Measurements from ENCODE around the gene TMEM271.

TMEM271 gene

GRCh38 chr4:578451-579443 is 2.7 kb upstream of the TMEM271 start:
- H3K9me3 ChIP-seq (ENCODE audit: control insufficient read depth in 5 of 5, low read length in 5 of 5): peaks cover 2 to 8% (median 3%) of the 10 kb centered on the region in 5 donors
- no peak overlapping the region for H3K9ac ChIP-seq (ENCODE audit: low read length in 5 of 5)
- H3K4me3 ChIP-seq (ENCODE audit: low read depth in 1 of 5, low read length in 5 of 5): no peak overlapping the region
- peaks cover 0 to 4% (median 0%) of the 10 kb centered on the region in 5 donors for H3K4me1 ChIP-seq (ENCODE audit: control insufficient read depth in 5 of 5, insufficient read depth in 5 of 5, low read length in 5 of 5)
- peaks cover 39 to 47% (median 41%) of the 10 kb centered on the region in 5 donors for H3K27me3 ChIP-seq (ENCODE audit: control insufficient read depth in 5 of 5, insufficient read depth in 4 of 5, low read length in 5 of 5)
- no peak overlapping the region for H3K27ac ChIP-seq (ENCODE audit: low read depth, low read length)
- no peaks in the 10 kb centered on the region for H3K36me3 ChIP-seq (ENCODE audit: control insufficient read depth in 5 of 5, insufficient read depth in 5 of 5, low read length in 5 of 5)

DNA sequence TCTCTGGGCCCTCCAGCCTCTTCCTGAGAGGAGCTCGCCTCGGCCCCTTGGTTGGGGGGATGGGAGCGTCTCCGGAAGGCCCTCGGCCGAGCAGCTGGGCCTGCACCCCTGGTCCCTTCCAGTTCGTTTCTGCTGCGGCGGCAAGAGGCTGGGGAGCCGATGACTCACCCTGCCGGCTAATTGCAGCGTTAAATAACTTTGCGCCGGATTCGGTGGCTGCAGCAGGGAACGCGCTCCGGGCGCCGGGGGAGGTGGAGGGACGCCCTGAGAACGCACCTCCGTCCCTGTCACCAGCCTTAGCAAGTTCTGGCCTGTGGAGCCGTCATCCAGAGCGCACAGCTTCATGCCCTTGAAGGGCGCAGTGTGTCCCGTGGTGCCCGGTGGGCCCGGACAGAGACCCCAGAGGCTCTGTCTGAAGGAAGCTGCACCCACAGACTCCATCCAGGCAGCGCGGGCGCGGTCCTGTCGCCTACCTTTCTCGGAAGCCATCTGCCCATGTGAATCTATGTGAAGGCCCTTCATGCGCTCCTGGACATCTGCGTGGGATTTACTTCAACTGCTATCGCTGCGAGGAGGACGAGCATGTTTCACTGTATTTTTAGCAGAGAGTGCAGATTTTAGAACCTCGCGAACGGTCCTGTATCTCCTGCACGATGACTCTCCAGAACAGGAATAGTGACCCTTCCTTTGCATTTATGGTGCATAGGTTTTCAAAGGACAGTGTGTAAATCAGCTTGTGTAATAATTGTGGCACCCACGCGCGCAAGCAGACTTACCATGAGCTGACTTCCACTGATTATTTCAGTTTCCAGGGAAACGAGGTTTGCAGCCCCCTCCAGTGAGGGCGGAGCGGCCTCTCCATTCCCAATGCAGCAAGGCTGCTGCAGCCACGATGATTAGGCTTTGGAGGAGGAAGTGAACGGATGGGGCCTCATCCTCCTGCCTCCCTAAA is 1.7 kb upstream of the TMEM271 start:
- no peaks in the 10 kb centered on the region for H3K36me3 ChIP-seq (ENCODE audit: control insufficient read depth in 5 of 5, insufficient read depth in 5 of 5, low read length in 5 of 5)
- peaks cover 0 to 6% (median 2%) of the 10 kb centered on the region in 5 donors for H3K9me3 ChIP-seq (ENCODE audit: control insufficient read depth in 5 of 5, low read length in 5 of 5)
- no peak overlapping the region for H3K9ac ChIP-seq (ENCODE audit: low read length in 5 of 5)
- H3K4me3 ChIP-seq (ENCODE audit: low read depth in 1 of 5, low read length in 5 of 5): no peak overlapping the region
- peaks cover 46 to 56% (median 50%) of the 10 kb centered on the region in 5 donors for H3K27me3 ChIP-seq (ENCODE audit: control insufficient read depth in 5 of 5, insufficient read depth in 4 of 5, low read length in 5 of 5)
- H3K27ac ChIP-seq (ENCODE audit: low read depth, low read length): no peak overlapping the region
- H3K4me1 ChIP-seq (ENCODE audit: control insufficient read depth in 5 of 5, insufficient read depth in 5 of 5, low read length in 5 of 5): peaks cover 0 to 4% (median 0%) of the 10 kb centered on the region in 5 donors

DNA sequence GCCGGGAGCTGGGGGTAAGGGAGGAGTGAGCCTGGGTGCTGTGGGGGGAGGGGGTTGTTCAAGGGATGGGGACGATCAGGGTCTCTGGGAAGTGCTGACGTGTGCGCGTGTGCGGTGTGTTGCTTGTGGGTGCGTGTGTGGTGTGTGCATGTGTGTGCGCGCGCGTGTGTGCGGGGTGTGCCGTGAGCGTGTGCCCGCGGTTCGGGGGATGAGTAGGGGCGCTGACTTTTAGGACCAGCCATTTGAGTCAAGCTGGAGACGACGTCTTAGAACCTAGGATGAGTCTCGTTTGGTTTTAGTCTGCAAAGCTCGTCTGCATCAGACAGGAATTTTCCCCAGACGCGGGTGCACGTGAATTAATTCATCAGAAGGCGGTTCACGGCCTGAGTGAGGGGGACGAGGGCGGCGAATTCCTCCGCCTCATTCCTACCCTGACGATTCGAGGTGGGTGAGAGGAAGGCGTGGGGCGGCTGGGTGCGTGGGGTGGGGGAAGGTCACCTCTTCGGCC is 950 bp upstream of the TMEM271 start:
- Histone ChIP-seq H3K9ac (ENCODE audit: low read length in 5 of 5) (no peak overlapping the region), H3K27me3 (ENCODE audit: control insufficient read depth in 5 of 5, insufficient read depth in 4 of 5, low read length in 5 of 5) (peaks cover 46 to 62% (median 56%) of the 10 kb centered on the region in 5 donors), H3K27ac (ENCODE audit: low read depth, low read length) (no peak overlapping the region), H3K4me1 (ENCODE audit: control insufficient read depth in 5 of 5, insufficient read depth in 5 of 5, low read length in 5 of 5) (peaks cover 0 to 4% (median 0%) of the 10 kb centered on the region in 5 donors), H3K36me3 (ENCODE audit: control insufficient read depth in 5 of 5, insufficient read depth in 5 of 5, low read length in 5 of 5) (no peaks in the 10 kb centered on the region), H3K9me3 (ENCODE audit: control insufficient read depth in 5 of 5, low read length in 5 of 5) (peaks cover 0 to 8% (median 2%) of the 10 kb centered on the region in 5 donors), H3K4me3 (ENCODE audit: low read depth in 1 of 5, low read length in 5 of 5) (no peak overlapping the region)

DNA sequence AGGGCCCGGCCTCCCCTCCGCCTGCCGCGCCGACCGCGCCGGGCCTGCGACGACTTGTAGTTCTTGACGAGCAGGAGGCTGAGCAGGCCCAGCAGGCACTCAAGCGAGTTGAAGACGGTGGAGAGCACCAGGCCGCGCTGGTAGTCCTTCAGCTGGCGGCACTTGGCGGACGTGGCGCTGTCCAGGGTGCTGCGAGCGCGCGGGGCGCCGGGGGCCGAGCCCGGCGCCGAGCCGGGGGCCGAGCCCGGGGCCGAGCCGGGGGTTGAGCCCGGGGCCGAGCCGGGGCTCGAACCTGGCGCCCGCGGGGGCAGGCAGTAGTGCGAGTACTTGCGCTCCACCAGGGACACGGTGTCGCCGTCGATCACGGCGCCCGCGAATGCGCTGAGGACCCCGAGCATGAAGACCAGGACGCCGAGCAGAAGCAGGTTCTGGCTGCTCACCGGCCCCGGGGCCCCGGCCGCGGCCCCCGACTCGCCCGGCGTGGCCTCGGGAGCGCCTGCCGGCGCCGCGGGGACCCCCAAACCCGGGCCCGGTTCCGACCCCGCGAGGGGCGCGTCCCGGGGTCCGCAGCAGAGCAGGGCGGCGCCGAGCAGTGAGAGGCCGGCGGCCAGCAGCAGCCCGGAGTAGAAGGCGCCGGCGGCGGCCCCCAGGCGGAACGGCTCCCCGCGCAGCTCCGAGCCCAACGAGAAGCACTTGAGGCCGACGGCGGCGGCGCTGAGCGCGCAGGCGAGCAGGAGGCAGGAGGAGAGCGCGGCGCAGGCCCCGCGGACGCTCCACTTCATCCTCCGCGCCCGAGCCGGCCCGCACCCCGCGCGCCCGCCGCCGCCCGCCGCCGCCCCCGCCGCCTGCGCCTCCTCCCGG is 584 bp downstream of the TMEM271 start:
- H3K27ac ChIP-seq (ENCODE audit: low read depth, low read length): no peak overlapping the region
- H3K27me3 ChIP-seq (ENCODE audit: control insufficient read depth in 5 of 5, insufficient read depth in 4 of 5, low read length in 5 of 5): peaks cover 41 to 64% (median 59%) of the 10 kb centered on the region in 5 donors
- H3K36me3 ChIP-seq (ENCODE audit: control insufficient read depth in 5 of 5, insufficient read depth in 5 of 5, low read length in 5 of 5): no peaks in the 10 kb centered on the region
- H3K4me3 ChIP-seq (ENCODE audit: low read depth in 1 of 5, low read length in 5 of 5): no peak overlapping the region
- H3K9ac ChIP-seq (ENCODE audit: low read length in 5 of 5): no peak overlapping the region
- peaks cover 0 to 4% (median 0%) of the 10 kb centered on the region in 5 donors for H3K4me1 ChIP-seq (ENCODE audit: control insufficient read depth in 5 of 5, insufficient read depth in 5 of 5, low read length in 5 of 5)
- peaks cover 0 to 5% (median 0%) of the 10 kb centered on the region in 5 donors for H3K9me3 ChIP-seq (ENCODE audit: control insufficient read depth in 5 of 5, low read length in 5 of 5)

- Histone ChIP-seq H3K27ac (ENCODE audit: low read depth, low read length) (no peak overlapping the region), H3K4me3 (ENCODE audit: low read depth in 1 of 5, low read length in 5 of 5) (no peak overlapping the region), H3K27me3 (ENCODE audit: control insufficient read depth in 5 of 5, insufficient read depth in 4 of 5, low read length in 5 of 5) (peaks cover 38 to 65% (median 61%) of the 10 kb centered on the region in 5 donors), H3K36me3 (ENCODE audit: control insufficient read depth in 5 of 5, insufficient read depth in 5 of 5, low read length in 5 of 5) (no peaks in the 10 kb centered on the region), H3K9me3 (ENCODE audit: control insufficient read depth in 5 of 5, low read length in 5 of 5) (peaks cover 0 to 5% (median 0%) of the 10 kb centered on the region in 5 donors), H3K9ac (ENCODE audit: low read length in 5 of 5) (no peak overlapping the region), H3K4me1 (ENCODE audit: control insufficient read depth in 5 of 5, insufficient read depth in 5 of 5, low read length in 5 of 5) (peaks cover 0 to 4% (median 0%) of the 10 kb centered on the region in 5 donors)
Measured at GRCh38 chr4:574346-575161, 1.5 kb downstream of the TMEM271 start.

DNA sequence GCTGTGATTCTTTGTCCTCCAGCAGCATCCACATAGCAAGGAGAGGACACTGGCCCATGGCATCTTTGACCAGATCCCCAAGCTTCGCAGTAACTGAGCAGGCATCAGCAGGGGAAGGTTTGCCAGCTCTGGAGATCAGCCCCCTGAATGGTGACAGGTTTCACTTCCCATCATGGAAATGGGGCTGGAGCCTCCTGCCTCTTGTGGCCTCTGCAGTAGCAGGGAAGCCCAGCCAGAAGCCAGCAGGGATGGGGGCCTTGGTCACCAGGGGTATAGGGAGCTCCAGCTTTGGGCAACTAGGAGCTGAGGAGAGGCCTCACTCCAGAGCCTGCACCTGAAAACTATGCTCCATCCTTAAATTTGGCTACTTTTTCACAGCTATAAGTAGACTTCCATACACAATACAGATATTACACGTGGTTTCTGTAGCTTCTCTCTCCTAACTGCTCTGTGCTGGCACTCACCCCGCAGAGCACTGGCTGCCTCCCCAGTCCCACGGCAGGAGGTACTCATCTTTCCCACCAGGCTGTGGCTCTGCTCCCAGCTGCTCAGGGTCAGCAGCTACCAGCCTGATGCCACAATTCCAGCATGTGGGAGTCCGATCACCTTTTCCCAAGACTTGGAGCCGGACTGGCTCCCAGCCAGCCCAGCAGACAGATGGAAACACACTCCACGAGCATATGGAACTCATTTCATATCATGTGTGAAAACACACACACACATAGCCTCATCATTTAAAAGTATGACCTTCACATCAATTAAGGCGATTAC is 2.8 kb downstream of the TMEM271 start:
- Histone ChIP-seq H3K27ac (ENCODE audit: low read depth, low read length) (no peak overlapping the region), H3K4me1 (ENCODE audit: control insufficient read depth in 5 of 5, insufficient read depth in 5 of 5, low read length in 5 of 5) (peaks cover 0 to 4% (median 0%) of the 10 kb centered on the region in 5 donors), H3K4me3 (ENCODE audit: low read depth in 1 of 5, low read length in 5 of 5) (no peak overlapping the region), H3K9me3 (ENCODE audit: control insufficient read depth in 5 of 5, low read length in 5 of 5) (peaks cover 0 to 5% (median 0%) of the 10 kb centered on the region in 5 donors), H3K9ac (ENCODE audit: low read length in 5 of 5) (no peak overlapping the region), H3K36me3 (ENCODE audit: control insufficient read depth in 5 of 5, insufficient read depth in 5 of 5, low read length in 5 of 5) (no peaks in the 10 kb centered on the region), H3K27me3 (ENCODE audit: control insufficient read depth in 5 of 5, insufficient read depth in 4 of 5, low read length in 5 of 5) (peaks cover 28 to 56% (median 51%) of the 10 kb centered on the region in 5 donors)

- Histone ChIP-seq H3K9me3 (ENCODE audit: control insufficient read depth in 5 of 5, low read length in 5 of 5) (peaks cover 0 to 5% (median 0%) of the 10 kb centered on the region in 5 donors), H3K27me3 (ENCODE audit: control insufficient read depth in 5 of 5, insufficient read depth in 4 of 5, low read length in 5 of 5) (peaks cover 22 to 51% (median 47%) of the 10 kb centered on the region in 5 donors), H3K27ac (ENCODE audit: low read depth, low read length) (no peak overlapping the region), H3K9ac (ENCODE audit: low read length in 5 of 5) (no peak overlapping the region), H3K4me1 (ENCODE audit: control insufficient read depth in 5 of 5, insufficient read depth in 5 of 5, low read length in 5 of 5) (peaks cover 0 to 4% (median 0%) of the 10 kb centered on the region in 5 donors), H3K36me3 (ENCODE audit: control insufficient read depth in 5 of 5, insufficient read depth in 5 of 5, low read length in 5 of 5) (no peaks in the 10 kb centered on the region), H3K4me3 (ENCODE audit: low read depth in 1 of 5, low read length in 5 of 5) (no peak overlapping the region)
Measured at GRCh38 chr4:572594-572993, 3.5 kb downstream of the TMEM271 start.
